ENCODE results near the gene NCF2. TPM values are rescaled to one million over a fixed set of nuclear protein-coding genes. Genes with fewer than 3 reads are reported as not detected.

The NCF2 gene
- total RNA-seq, 1 donor from 2014 or later, result 12.5 TPM

DNA sequence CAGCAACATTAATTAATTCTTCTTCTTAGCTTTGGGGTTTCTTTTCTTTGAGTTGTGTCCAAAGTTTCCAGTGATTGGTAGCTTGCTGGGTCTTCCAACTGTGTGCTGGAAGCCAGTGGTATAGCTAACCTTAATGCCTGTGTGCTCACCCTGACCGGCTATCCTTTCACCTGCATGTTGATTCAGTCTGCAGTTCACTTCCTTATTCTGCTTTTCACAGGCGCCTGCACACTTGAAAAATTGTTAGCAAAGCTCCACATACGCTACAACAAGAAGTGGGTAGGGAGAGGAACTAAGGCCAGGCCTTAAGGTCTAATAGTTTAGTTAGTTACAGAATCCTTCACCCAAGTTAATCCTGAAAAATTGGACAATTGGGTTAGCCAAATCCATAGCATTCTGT is 35.7 kb downstream of the NCF2 start:
- Histone ChIP-seq H3K4me3 (no peak overlapping the region), H3K36me3 (peaks cover 0 to 28% of the 10 kb centered on the region in 2 donors), H3K4me1 (no peaks in the 10 kb centered on the region), H3K9me3 (no peaks in the 10 kb centered on the region), H3K27me3 (no peaks in the 10 kb centered on the region), H3K27ac (no peak overlapping the region)
- DNase-seq (ENCODE audit: extremely low spot score in 2 of 2), result no peak
- TF ChIP-seq, protein P1, sequence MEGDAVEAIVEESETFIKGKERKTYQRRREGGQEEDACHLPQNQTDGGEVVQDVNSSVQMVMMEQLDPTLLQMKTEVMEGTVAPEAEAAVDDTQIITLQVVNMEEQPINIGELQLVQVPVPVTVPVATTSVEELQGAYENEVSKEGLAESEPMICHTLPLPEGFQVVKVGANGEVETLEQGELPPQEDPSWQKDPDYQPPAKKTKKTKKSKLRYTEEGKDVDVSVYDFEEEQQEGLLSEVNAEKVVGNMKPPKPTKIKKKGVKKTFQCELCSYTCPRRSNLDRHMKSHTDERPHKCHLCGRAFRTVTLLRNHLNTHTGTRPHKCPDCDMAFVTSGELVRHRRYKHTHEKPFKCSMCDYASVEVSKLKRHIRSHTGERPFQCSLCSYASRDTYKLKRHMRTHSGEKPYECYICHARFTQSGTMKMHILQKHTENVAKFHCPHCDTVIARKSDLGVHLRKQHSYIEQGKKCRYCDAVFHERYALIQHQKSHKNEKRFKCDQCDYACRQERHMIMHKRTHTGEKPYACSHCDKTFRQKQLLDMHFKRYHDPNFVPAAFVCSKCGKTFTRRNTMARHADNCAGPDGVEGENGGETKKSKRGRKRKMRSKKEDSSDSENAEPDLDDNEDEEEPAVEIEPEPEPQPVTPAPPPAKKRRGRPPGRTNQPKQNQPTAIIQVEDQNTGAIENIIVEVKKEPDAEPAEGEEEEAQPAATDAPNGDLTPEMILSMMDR (IDR thresholded peaks at IDR 0.05), result no peak
- TF ChIP-seq POLR2A (IDR thresholded peaks at IDR 0.05) (no peak), POLR2AphosphoS5 (IDR thresholded peaks at IDR 0.05; ENCODE audit: insufficient read depth in 1 of 2, low read depth in 1 of 2) (no peak)
- intact Hi-C loops (cut with DNase I), result no loop called here

DNA sequence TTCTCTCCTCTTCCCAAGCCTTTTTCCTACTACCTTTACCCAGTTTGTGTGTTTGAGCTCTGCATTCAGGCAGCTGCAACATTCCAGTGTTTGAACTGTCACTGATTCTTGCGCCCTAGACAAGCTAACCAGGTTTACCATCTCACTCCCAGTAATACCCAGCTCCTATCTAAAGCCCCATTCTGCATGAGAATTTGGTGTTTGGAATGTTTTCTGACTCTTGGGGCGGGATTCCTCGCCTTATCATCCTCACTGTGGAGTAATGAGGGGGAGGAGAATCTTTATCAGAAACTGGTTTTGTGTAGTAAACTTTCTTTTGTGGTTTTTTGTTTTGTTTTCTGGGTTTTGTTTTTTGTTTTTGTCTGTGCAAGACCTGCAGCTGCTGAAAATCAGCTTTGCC is 36.5 kb downstream of the NCF2 start:
- peaks cover 0 to 35% of the 10 kb centered on the region in 2 donors for H3K36me3 ChIP-seq

DNA sequence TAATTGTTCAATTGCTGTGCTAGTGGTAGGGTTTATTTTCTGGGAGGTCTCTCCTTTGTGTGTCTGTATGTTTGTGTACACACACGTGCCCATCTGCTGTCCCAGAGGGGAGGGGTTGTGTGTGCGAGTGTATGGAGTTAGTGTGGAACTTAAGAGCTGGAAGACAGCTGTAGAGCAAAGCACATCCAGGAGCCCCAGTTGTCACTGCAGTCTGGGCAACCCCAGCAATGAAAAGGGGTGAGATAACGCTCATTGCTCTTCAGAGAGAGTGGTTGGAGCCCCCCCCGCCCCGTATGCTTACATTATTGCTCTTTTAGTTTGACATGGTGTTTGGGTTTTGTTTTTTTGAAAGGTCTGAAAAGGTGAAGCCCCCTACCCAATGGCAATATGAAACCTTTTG is 36.9 kb downstream of the NCF2 start:
- intact Hi-C loops (cut with DNase I), result no loop called here
- Histone ChIP-seq H3K27ac (no peak overlapping the region), H3K27me3 (no peaks in the 10 kb centered on the region), H3K9me3 (no peaks in the 10 kb centered on the region), H3K4me1 (no peaks in the 10 kb centered on the region), H3K36me3 (peaks cover 0 to 40% of the 10 kb centered on the region in 2 donors), H3K4me3 (no peak overlapping the region)
- DNase-seq (ENCODE audit: extremely low spot score in 2 of 2), result no peak
- TF ChIP-seq, protein P1 (IDR thresholded peaks at IDR 0.05), result no peak
- TF ChIP-seq POLR2A (IDR thresholded peaks at IDR 0.05), result no peak
- no peak for TF ChIP-seq POLR2AphosphoS5 (IDR thresholded peaks at IDR 0.05; ENCODE audit: insufficient read depth in 1 of 2, low read depth in 1 of 2)

More for the DNA sequence above, 36.5 kb downstream of the NCF2 start:
- Histone ChIP-seq H3K4me1 (no peaks in the 10 kb centered on the region), H3K9me3 (no peaks in the 10 kb centered on the region), H3K27me3 (no peaks in the 10 kb centered on the region), H3K27ac (no peak overlapping the region), H3K4me3 (no peak overlapping the region)
- DNase-seq (ENCODE audit: extremely low spot score in 2 of 2), result no peak
- intact Hi-C loops (cut with DNase I), result no loop called here
- no peak for TF ChIP-seq POLR2AphosphoS5 (IDR thresholded peaks at IDR 0.05; ENCODE audit: insufficient read depth in 1 of 2, low read depth in 1 of 2)
- TF ChIP-seq POLR2A (IDR thresholded peaks at IDR 0.05), result no peak
- TF ChIP-seq, protein P1 (IDR thresholded peaks at IDR 0.05), result no peak

DNA sequence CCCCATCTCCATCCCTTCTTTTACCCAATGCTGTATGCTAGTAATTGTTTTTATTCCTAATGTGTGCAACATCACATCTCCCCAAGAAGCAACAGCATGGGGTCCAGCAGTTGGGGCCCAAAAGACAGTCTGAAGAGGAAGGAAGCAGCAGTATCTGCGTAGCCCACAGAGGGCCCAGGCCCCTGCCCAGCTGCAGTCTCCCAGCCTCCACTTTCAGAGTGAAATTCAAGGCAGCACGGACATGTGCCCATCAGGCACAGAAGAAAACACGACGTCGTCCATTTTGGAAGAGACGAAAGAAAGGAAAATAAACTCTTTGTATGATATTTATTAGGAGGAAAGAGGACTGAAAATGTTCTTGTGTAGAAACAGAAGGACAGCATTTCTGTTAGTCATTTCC is 37.4 kb downstream of the NCF2 start:
- intact Hi-C loops (cut with DNase I), result no loop called here
- H3K36me3 ChIP-seq, result peaks cover 0 to 44% of the 10 kb centered on the region in 2 donors
- no peaks in the 10 kb centered on the region for H3K27me3 ChIP-seq
- DNase-seq (ENCODE audit: extremely low spot score in 2 of 2), result no peak
- no peak overlapping the region for H3K27ac ChIP-seq
- no peaks in the 10 kb centered on the region for H3K4me1 ChIP-seq
- no peak for TF ChIP-seq POLR2AphosphoS5 (IDR thresholded peaks at IDR 0.05; ENCODE audit: insufficient read depth in 1 of 2, low read depth in 1 of 2)
- TF ChIP-seq POLR2A (IDR thresholded peaks at IDR 0.05), result no peak
- TF ChIP-seq, protein P1 (IDR thresholded peaks at IDR 0.05), result no peak
- H3K4me3 ChIP-seq, result no peak overlapping the region
- no peaks in the 10 kb centered on the region for H3K9me3 ChIP-seq

DNA sequence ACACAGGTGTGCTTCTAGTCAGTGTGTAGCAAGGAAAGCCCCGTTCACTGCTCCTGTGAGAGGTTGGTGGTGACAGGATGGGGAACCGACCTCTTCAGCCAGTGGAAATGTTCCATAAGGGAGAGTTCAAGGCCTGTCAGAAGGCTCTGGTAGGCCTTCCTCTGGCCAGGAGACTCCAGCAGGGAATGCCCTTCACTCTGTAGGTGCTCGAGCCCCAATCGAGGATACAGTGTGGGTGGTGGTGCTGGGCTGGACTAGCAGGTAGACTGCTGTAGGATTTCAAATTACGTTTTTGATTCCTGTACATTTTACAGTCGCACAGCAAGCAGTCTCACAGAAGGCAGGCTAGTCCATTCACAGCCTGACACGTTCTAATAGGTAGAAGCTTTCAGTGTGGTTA is 37.8 kb downstream of the NCF2 start:
- intact Hi-C loops (cut with DNase I), result no loop called here
- DNase-seq (ENCODE audit: extremely low spot score in 2 of 2), result no peak
- TF ChIP-seq, protein P1 (IDR thresholded peaks at IDR 0.05), result no peak
- no peak for TF ChIP-seq POLR2AphosphoS5 (IDR thresholded peaks at IDR 0.05; ENCODE audit: insufficient read depth in 1 of 2, low read depth in 1 of 2)
- TF ChIP-seq POLR2A (IDR thresholded peaks at IDR 0.05), result no peak
- Histone ChIP-seq H3K27me3 (no peaks in the 10 kb centered on the region), H3K27ac (no peak overlapping the region), H3K4me3 (no peak overlapping the region), H3K9me3 (no peaks in the 10 kb centered on the region), H3K4me1 (no peaks in the 10 kb centered on the region), H3K36me3 (peaks cover 2 to 44% of the 10 kb centered on the region in 2 donors)
